Thyroid gland (tissue), 4 donors: Measurements from ENCODE around the gene HIVEP1. TPM values are rescaled to one million over a fixed set of nuclear protein-coding genes. Genes with fewer than 3 reads are reported as not detected.
"Not testable (repeated sequence)": the region's sequence is repeated elsewhere in the genome, so short reads cannot be mapped to it uniquely, and the experiment has no call there.

ENCODE experiments used
- DNase-seq, 2 donors: peaks; one replicate each; pipeline ENCODE4 v3.0.0-alpha.2; 2019
- H3K27ac ChIP-seq, 3 donors: fragments of 200-600 bp; sonication (generic); 1 replicate in 2 of 3; 2 replicates in 1 of 3; pipeline ENCODE4 v1.5.1; 2016 to 2019; ENCODE audit warnings: mild to moderate bottlenecking in 1 of 3, moderate library complexity in 1 of 3
- H3K27me3 ChIP-seq: fragments of 200-600 bp; sonication (generic); one replicate; pipeline ENCODE4 v1.5.1; 2019
- H3K36me3 ChIP-seq, 2 donors: fragments of 200-600 bp; sonication (generic); one replicate each; pipeline ENCODE4 v1.5.1; 2016 to 2019
- H3K4me1 ChIP-seq, 2 donors: fragments of 200-600 bp; sonication (generic); one replicate each; pipeline ENCODE4 v1.5.1; 2017 to 2019
- H3K4me3 ChIP-seq, 3 donors: fragments of 200-600 bp; sonication (generic); replicated peaks in 1 of 3; 1 replicate in 2 of 3; 2 replicates in 1 of 3; pipeline ENCODE4 v1.5.1; 2016; ENCODE audit warnings: mild to moderate bottlenecking in 1 of 3
- H3K9me3 ChIP-seq: fragments of 200-600 bp; sonication (generic); one replicate; pipeline ENCODE4 v1.5.1; 2017
- POLR2A ChIP-seq, 2 donors: fragments of 450-650 bp; IDR thresholded peaks; one replicate each; pipeline ENCODE4 v1.6.1; 2017; ENCODE audit warnings: antibody characterized with exemption in 2 of 2, mild to moderate bottlenecking in 2 of 2, moderate library complexity in 1 of 2
- WGBS, 2 donors: methylation state at CpG; one replicate each; pipeline ENCODE4 v1.1.5; 2017; 5-methylcytosine and 5-hydroxymethylcytosine counted together
- intact Hi-C: fragments of 100-400 bp; cut with DNase I; formaldehyde crosslinking; loops from one replicate; pipeline ENCODE4 v1.15.1; 2023
- total RNA-seq, 4 donors: library from RNA; depleted of rRNA; stranded (reverse); fragments of >200 nt; gene quantifications; one replicate each; pipeline ENCODE4 v1.2.3, GENCODE V29; 2016
- TF ChIP-seq, protein P1 (sequence below), 6 experiments: fragments of 200-600 bp in 3 of 6; fragments of 450-650 bp in 3 of 6; sonication (generic) in 3 of 6; IDR thresholded peaks; one replicate each; pipeline ENCODE4 v1.5.1; 2016 to 2019; ENCODE audit warnings: antibody characterized with exemption in 6 of 6, mild to moderate bottlenecking in 2 of 6, inconsistent platforms in 1 of 6, moderate library complexity in 1 of 6

Gene HIVEP1
- total RNA-seq, 4 donors from 2014 or later, result 17.4 to 35.1 (median 29.0) TPM

DNA sequence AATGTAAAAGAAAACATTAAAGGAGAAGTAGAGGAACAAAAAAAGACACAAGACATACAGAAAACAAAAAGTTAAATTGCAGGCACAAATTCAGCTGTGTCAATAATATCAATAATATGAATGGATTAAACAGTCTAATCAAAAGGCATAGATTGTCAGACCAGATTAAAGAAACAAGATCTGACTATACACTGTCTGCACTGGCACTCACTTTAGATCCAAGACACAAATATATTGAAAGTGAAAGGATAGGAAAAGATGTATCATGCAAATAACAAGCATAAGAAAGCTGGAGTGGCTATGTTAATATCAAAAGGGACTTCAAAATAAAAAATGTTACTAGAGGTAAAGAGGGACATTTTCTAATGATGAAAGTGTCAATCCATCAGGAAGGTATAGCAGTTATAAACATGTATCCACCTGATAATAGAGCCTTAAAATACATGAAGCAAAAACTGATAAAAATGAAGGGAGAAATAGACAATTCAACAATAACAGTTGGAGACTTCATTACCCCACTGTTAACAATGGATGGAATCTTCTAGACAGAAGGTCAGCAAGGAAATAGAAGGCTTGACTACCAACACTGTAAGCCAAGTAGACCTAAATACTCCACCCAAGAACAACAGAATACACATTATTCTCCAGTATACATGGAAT is 89.7 kb downstream of the HIVEP1 start:
- Histone ChIP-seq H3K27ac (no peak overlapping the region), H3K4me3 (no peak overlapping the region), H3K9me3 (no peaks in the 10 kb centered on the region), H3K4me1 (peaks cover 0 to 6% of the 10 kb centered on the region in 2 donors), H3K27me3 (no peaks in the 10 kb centered on the region), H3K36me3 (no peaks in the 10 kb centered on the region)
- no peak for TF ChIP-seq POLR2A (IDR thresholded peaks at IDR 0.05)
- TF ChIP-seq, protein P1, sequence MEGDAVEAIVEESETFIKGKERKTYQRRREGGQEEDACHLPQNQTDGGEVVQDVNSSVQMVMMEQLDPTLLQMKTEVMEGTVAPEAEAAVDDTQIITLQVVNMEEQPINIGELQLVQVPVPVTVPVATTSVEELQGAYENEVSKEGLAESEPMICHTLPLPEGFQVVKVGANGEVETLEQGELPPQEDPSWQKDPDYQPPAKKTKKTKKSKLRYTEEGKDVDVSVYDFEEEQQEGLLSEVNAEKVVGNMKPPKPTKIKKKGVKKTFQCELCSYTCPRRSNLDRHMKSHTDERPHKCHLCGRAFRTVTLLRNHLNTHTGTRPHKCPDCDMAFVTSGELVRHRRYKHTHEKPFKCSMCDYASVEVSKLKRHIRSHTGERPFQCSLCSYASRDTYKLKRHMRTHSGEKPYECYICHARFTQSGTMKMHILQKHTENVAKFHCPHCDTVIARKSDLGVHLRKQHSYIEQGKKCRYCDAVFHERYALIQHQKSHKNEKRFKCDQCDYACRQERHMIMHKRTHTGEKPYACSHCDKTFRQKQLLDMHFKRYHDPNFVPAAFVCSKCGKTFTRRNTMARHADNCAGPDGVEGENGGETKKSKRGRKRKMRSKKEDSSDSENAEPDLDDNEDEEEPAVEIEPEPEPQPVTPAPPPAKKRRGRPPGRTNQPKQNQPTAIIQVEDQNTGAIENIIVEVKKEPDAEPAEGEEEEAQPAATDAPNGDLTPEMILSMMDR (IDR thresholded peaks at IDR 0.05), result no peak
- no peak for DNase-seq
- intact Hi-C loops, result no loop called here

GRCh38 chr6:12102350-12102749 is 90.2 kb downstream of the HIVEP1 start:
- Histone ChIP-seq H3K27ac (no peak overlapping the region), H3K36me3 (no peaks in the 10 kb centered on the region), H3K9me3 (no peaks in the 10 kb centered on the region), H3K4me1 (peaks cover 0 to 6% of the 10 kb centered on the region in 2 donors), H3K4me3 (no peak overlapping the region), H3K27me3 (no peaks in the 10 kb centered on the region)
- no peak for DNase-seq
- 75 to 81% methylated on average over 2 of the region's 2 CpGs for WGBS, 2 donors
- TF ChIP-seq, protein P1 (IDR thresholded peaks at IDR 0.05), result no peak
- TF ChIP-seq POLR2A (IDR thresholded peaks at IDR 0.05), result no peak
- intact Hi-C loops, result no loop called here

DNA sequence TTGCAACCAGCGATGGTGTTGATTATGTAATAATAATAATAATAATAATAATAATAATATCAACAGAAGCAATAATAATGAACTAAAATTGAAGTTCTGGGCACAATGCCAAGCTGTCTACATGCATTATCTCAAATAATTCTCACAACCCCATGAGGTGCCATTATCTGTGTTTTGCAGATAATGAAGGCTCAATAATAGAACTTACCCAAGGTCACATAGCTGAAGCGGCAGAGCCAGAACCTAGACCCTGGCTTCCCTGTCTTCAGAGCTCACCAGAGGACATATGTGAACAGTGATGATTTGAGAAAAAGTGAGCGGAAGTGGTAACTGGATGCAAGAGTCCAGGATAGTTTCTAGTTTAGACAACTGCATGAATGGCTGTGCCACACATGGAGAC is 91.0 kb downstream of the HIVEP1 start:
- Histone ChIP-seq H3K27me3 (no peaks in the 10 kb centered on the region), H3K36me3 (no peaks in the 10 kb centered on the region), H3K4me3 (no peak overlapping the region), H3K27ac (no peak overlapping the region), H3K9me3 (no peaks in the 10 kb centered on the region), H3K4me1 (peaks cover 0 to 6% of the 10 kb centered on the region in 2 donors)
- WGBS, 2 donors, result 92 to 93% methylated on average over 3 of the region's 3 CpGs
- DNase-seq, result no peak
- intact Hi-C loops, result no loop called here
- TF ChIP-seq POLR2A (IDR thresholded peaks at IDR 0.05), result no peak
- TF ChIP-seq, protein P1 (IDR thresholded peaks at IDR 0.05), result no peak

DNA sequence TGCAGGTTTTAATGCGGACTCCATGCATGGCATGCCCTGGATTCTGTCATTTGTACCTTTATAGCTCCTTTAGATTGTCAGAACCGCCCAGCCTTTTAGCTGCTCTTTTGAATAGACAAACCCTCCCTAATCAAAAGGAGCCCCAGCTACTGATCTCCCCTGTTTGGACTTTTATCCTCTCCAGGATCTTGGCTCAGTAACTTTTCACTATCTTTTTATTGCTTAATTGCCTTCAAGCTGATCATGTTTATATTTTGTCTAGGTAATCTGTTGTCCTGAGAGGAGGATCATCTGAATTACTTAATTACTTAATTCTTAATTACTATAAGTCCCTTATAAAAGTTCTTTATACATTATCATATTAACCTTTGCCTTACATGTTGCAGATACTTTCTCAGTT is 93.2 kb downstream of the HIVEP1 start:
- Histone ChIP-seq H3K4me3 (no peak overlapping the region), H3K4me1 (peaks cover 0 to 6% of the 10 kb centered on the region in 2 donors), H3K27me3 (no peaks in the 10 kb centered on the region), H3K9me3 (no peaks in the 10 kb centered on the region), H3K36me3 (peaks cover 0 to 9% of the 10 kb centered on the region in 2 donors), H3K27ac (no peak overlapping the region)
- 96 to 100% methylated on average over 2 of the region's 2 CpGs for WGBS, 2 donors
- TF ChIP-seq, protein P1 (IDR thresholded peaks at IDR 0.05), result no peak
- no peak for TF ChIP-seq POLR2A (IDR thresholded peaks at IDR 0.05)
- intact Hi-C loops, result no loop called here
- DNase-seq, result no peak

- H3K27ac ChIP-seq, H3K9me3 ChIP-seq, H3K4me3 ChIP-seq, H3K4me1 ChIP-seq, DNase-seq, H3K27me3 ChIP-seq, intact Hi-C loops: not testable (repeated sequence)
- H3K36me3 ChIP-seq, result peaks cover 0 to 12% of the 10 kb centered on the region in 2 donors
- 96% methylated on average over 5 to 28 of the region's 33 CpGs for WGBS, 2 donors
These were observed 96.3 kb downstream of the HIVEP1 start for GRCh38 chr6:12108376-12108775.
